Measurements from ENCODE around the gene GTPBP1. TPM values are rescaled to one million over a fixed set of nuclear protein-coding genes. Genes with fewer than 3 reads are reported as not detected.

The GTPBP1 gene
- total and polyA plus RNA-seq, 8 donors, result 9.2 to 199 (median 28.5) TPM

DNA sequence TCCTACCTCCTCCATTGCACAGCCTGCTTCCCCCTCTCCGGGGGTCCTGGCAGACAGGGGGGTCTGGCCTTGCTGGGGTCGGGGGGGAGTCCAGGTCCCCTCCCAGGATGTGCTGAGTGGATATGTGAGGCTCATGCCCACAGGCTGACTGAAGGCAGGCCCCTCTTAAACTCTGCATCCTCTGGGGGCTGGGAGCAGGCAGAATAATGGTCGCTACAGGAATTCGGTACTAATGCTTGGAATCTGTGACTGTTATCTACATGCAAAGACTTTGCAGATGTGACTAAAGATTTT lies 51.7 kb downstream of the GTPBP1 start:
- no peak for DNase-seq
- H3K9me3 ChIP-seq, result no peaks in the 10 kb centered on the region
- no peak for TF ChIP-seq POLR2AphosphoS5 (IDR thresholded peaks at IDR 0.05)
- no peak for TF ChIP-seq CTCF (IDR thresholded peaks at IDR 0.05)
- TF ChIP-seq POLR2A (IDR thresholded peaks at IDR 0.05), result no peak
- no peak overlapping the region for H3K27ac ChIP-seq
- WGBS, 5 donors, result 69 to 78% (median 73%) methylated on average over 4 of the region's 4 CpGs
- H3K27me3 ChIP-seq, result no peaks in the 10 kb centered on the region
- peaks cover 26 to 54% (median 46%) of the 10 kb centered on the region in 4 donors for H3K4me1 ChIP-seq
- no peak overlapping the region for H3K4me3 ChIP-seq
- intact Hi-C loops (cut with DNase I; ENCODE audit: low total_unique reads), result no loop called here
- peaks cover 3 to 6% (median 5%) of the 10 kb centered on the region in 4 donors for H3K36me3 ChIP-seq

- peak in 1 of 2 donors; percentile 53 for DNase-seq
- no peak for TF ChIP-seq CTCF (IDR thresholded peaks at IDR 0.05)
- no peak for TF ChIP-seq POLR2AphosphoS5 (IDR thresholded peaks at IDR 0.05)
- no peak for TF ChIP-seq EP300 (IDR thresholded peaks at IDR 0.05)
- no peak for TF ChIP-seq POLR2A (IDR thresholded peaks at IDR 0.05)
- Histone ChIP-seq H3K4me1 (peaks cover 23 to 44% (median 36%) of the 10 kb centered on the region in 4 donors), H3K27ac (no peak overlapping the region), H3K9me3 (no peaks in the 10 kb centered on the region), H3K4me3 (no peak overlapping the region), H3K36me3 (no peaks in the 10 kb centered on the region), H3K27me3 (no peaks in the 10 kb centered on the region)
- WGBS, 5 donors, result 70 to 83% (median 80%) methylated on average over 10 to 16 of the region's 16 CpGs
- intact Hi-C loops (cut with DNase I; ENCODE audit: low total_unique reads), result no loop called here
These were observed 52.7 kb downstream of the GTPBP1 start for GRCh38 chr22:38758276-38758945.

GRCh38 chr22:38759005-38759404 lies 53.3 kb downstream of the GTPBP1 start:
- no peak for DNase-seq
- Histone ChIP-seq H3K4me1 (peaks cover 17 to 38% (median 30%) of the 10 kb centered on the region in 4 donors), H3K27ac (no peak overlapping the region), H3K36me3 (no peaks in the 10 kb centered on the region), H3K9me3 (no peaks in the 10 kb centered on the region), H3K27me3 (no peaks in the 10 kb centered on the region), H3K4me3 (no peak overlapping the region)
- WGBS, 5 donors, result 85 to 94% (median 88%) methylated on average over 6 to 7 of the region's 7 CpGs
- intact Hi-C loops (cut with DNase I; ENCODE audit: low total_unique reads), result no loop called here
- no peak for TF ChIP-seq POLR2A (IDR thresholded peaks at IDR 0.05)
- no peak for TF ChIP-seq CTCF (IDR thresholded peaks at IDR 0.05)
- TF ChIP-seq EP300 (IDR thresholded peaks at IDR 0.05), result no peak
- TF ChIP-seq POLR2AphosphoS5 (IDR thresholded peaks at IDR 0.05), result no peak

DNA sequence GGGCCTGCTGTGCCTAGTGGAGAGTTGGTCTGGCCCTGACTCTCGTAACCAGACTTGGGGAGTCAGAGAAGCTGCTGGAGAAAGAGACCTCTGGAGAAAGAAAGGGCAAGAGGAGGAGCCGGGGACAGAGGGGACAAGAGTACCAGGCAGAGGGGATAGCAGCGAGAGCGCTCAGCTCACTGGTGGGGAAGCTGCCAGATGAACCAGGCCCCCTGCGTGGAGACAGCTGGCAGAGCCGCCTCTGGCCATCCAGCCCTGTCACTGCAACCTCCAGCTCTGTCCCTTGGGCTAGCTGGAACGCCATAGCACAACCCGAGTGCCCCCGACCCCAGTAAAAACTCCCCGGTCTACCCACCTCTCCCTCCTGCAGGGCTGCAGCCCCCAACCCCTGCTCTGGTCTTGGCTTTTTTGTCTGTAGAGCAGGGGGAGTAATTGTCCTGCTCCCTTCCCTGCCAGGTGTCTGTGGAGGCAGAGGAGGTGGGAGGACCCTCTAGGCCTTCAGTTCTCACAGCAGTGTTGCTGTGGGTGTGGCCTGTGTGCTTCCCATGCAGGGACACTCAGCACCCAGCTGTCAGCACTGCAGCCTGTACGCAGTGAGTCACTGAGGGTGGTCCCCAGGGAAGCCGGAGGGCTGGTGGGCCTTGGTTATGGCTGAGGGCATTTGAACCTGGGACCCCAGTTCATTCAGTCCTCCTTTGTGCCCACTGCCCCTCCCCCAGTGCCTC lies 54.9 kb downstream of the GTPBP1 start:
- no peaks in the 10 kb centered on the region for H3K27me3 ChIP-seq
- no peaks in the 10 kb centered on the region for H3K36me3 ChIP-seq
- H3K4me1 ChIP-seq, result peaks cover 14 to 26% (median 18%) of the 10 kb centered on the region in 4 donors
- H3K4me3 ChIP-seq, result no peak overlapping the region
- WGBS, 5 donors, result 82 to 87% (median 84%) methylated on average over 9 to 12 of the region's 12 CpGs
- TF ChIP-seq CTCF (IDR thresholded peaks at IDR 0.05) (no peak), POLR2AphosphoS5 (IDR thresholded peaks at IDR 0.05) (no peak), EP300 (IDR thresholded peaks at IDR 0.05) (no peak), POLR2A (IDR thresholded peaks at IDR 0.05) (no peak)
- DNase-seq, result peak in 1 of 2 donors; percentile 36
- intact Hi-C loops (cut with DNase I; ENCODE audit: low total_unique reads), result no loop called here
- H3K9me3 ChIP-seq, result no peaks in the 10 kb centered on the region
- H3K27ac ChIP-seq, result no peak overlapping the region
